GM12878 (cell line): ENCODE measurements around the gene DNAJC5. TPM values are rescaled to one million over a fixed set of nuclear protein-coding genes. Genes with fewer than 3 reads are reported as not detected.
A peak's percentile ranks its signal among the peaks of the same experiment; 100 is the strongest.

Source experiments
- CBX5 ChIP-seq: sonication (generic); IDR thresholded peaks from 2 replicates; pipeline ENCODE4 v1.6.1; 2016; ENCODE audit warnings: low read depth, moderate library complexity, mild to moderate bottlenecking, inconsistent platforms
- EP300 ChIP-seq, 2 experiments: fragments of 150-350 bp in 1 of 2; IDR thresholded peaks; 2 replicates each; pipeline ENCODE4 v1.6.1; 2011 to 2012; ENCODE audit warnings: low read depth in 2 of 2, low read length in 2 of 2, borderline replicate concordance in 1 of 2, improper control_type of control experiment in 1 of 2, inconsistent platforms in 1 of 2; ENCODE audit not compliant: control insufficient read depth in 1 of 2
- LARP7 ChIP-seq: fragments of 450-650 bp; IDR thresholded peaks from 2 replicates; pipeline ENCODE4 v1.6.1; 2017; ENCODE audit warnings: mild to moderate bottlenecking
- MXI1 ChIP-seq: fragments of 150-350 bp; IDR thresholded peaks from 2 replicates; pipeline ENCODE4 v1.6.1; 2011; ENCODE audit warnings: low read depth, mild to moderate bottlenecking, inconsistent platforms, low read length, improper control_type of control experiment
- NFYB ChIP-seq: IDR thresholded peaks from 2 replicates; pipeline ENCODE4 v1.6.1; 2011; ENCODE audit warnings: low read depth, mild to moderate bottlenecking, low read length, improper control_type of control experiment, moderate library complexity; ENCODE audit not compliant: insufficient read depth
- PBX3 ChIP-seq: IDR thresholded peaks from 2 replicates; pipeline ENCODE4 v1.6.1; 2011; ENCODE audit warnings: mild to moderate bottlenecking, low read depth, low read length, moderate library complexity; ENCODE audit not compliant: insufficient replicate concordance
- POU2F2 ChIP-seq: IDR thresholded peaks from 3 replicates; pipeline ENCODE4 v1.6.1; 2011; ENCODE audit warnings: low read depth, mild to moderate bottlenecking, low read length, borderline replicate concordance
- PRDM15 ChIP-seq: fragments of 450-650 bp; formaldehyde crosslinking; IDR thresholded peaks from 2 replicates; pipeline ENCODE4 v1.4.0; 2020; ENCODE audit warnings: mild to moderate bottlenecking, moderate library complexity
- SMARCA5 ChIP-seq: fragments of 450-650 bp; IDR thresholded peaks from 2 replicates; pipeline ENCODE4 v1.6.1; 2017; ENCODE audit warnings: mild to moderate bottlenecking
- YY1 ChIP-seq: IDR thresholded peaks from 2 replicates; pipeline ENCODE4 v1.6.1; 2011; ENCODE audit warnings: low read depth, mild to moderate bottlenecking, low read length
- ZBTB33 ChIP-seq: fragments of 450-650 bp; IDR thresholded peaks from 2 replicates; pipeline ENCODE4 v1.6.1; 2017; ENCODE audit warnings: mild to moderate bottlenecking
- ZZZ3 ChIP-seq: IDR thresholded peaks from 2 replicates; pipeline ENCODE4 v1.6.1; 2011; ENCODE audit warnings: low read depth; ENCODE audit not compliant: control insufficient read depth, insufficient read length
- polyA plus RNA-seq, 11 experiments: library from polyadenylated mRNA; depleted of rRNA in 4 of 11; unstranded in 6 of 11; stranded (reverse) in 5 of 11; fragments of >200 nt; fragmentation: Nextera tagmentation in 4 of 11; fragmentation: Illumina TruSeq in 1 of 11; extraction: Ambion mirVana in 4 of 11; extraction: Trizol in 1 of 11; gene quantifications; 1 replicate in 1 of 11; 2 replicates in 10 of 11; pipeline versions ENCODE4 v1.2.1 to v1.2.3, GENCODE V29; 2011 to 2016; ENCODE audit warnings: inconsistent platforms in 2 of 11, missing spikeins in 2 of 11, low read depth in 1 of 11
- total RNA-seq, 4 experiments: library from RNA; depleted of rRNA in 3 of 4; stranded (reverse); fragments of >200 nt in 3 of 4; fragmentation: Illumina TruSeq in 1 of 4; extraction: Trizol in 1 of 4; gene quantifications; 2 replicates each; pipeline versions ENCODE4 v1.2.1 to v1.2.3, GENCODE V29; 2013 to 2021
- TF ChIP-seq, protein P1 (sequence below): fragments of 450-650 bp; IDR thresholded peaks from 2 replicates; pipeline ENCODE4 v1.6.1; 2017; ENCODE audit warnings: low read depth, mild to moderate bottlenecking, moderate library complexity
- TF ChIP-seq, protein P2 (sequence below), 3 experiments: IDR thresholded peaks in 2 of 3; conservative IDR thresholded peaks in 1 of 3; 2 replicates each; pipeline ENCODE4 v1.5.1; 2011; ENCODE audit warnings: low read depth in 3 of 3, low read length in 3 of 3, mild to moderate bottlenecking in 3 of 3, control low read depth in 2 of 3, moderate library complexity in 2 of 3, inconsistent platforms in 1 of 3, mixed read lengths in 1 of 3; ENCODE audit not compliant: control insufficient read depth in 2 of 3, insufficient read depth in 1 of 3; ENCODE audit errors: extremely low read depth in 1 of 3

The DNAJC5 gene
- total and polyA plus RNA-seq, 10 of the 15 experiments (the other 5 are each of a cell fraction or from before 2014, with no cell fraction given), result 0.69 to 36.8 (median 17.0) TPM

DNA sequence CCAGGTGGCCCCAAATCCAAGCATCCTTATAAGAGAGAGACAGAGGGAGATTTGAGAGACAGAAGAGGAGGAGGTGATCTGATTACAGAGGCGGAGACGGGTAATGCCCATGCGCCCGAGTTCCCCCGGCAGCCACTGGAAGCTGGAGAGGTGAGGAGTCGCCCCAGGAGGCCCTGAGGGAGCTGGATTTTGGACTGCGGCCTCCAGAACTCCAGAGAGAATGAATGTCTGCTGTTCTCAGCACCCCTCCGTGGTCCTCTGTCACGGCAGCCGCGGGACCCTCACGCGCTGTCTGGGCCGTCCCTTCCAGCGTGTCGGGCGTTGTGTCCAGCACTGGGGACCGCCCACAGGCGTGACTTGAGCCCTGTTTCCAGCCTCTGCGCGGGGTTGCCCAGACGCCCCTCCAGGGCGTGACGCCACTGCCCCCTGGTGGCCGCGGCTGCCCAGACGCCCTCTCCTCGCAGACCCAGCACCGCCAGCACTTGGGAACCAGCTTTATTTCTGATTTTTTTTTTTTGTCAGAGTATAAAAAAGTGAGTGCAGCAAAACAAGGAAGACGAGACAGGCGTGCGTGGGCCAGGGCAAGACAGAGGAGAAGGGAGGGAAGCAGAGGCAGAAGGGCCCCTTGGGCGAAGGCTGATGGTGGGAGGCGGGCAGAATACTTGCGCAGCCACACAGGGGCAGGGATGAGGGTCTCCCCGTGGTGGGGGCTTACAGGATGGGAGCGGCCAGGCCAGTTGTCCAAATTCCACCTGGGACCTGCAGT lies 78.9 kb downstream of the DNAJC5 start (continued):
- TF ChIP-seq, protein P1, sequence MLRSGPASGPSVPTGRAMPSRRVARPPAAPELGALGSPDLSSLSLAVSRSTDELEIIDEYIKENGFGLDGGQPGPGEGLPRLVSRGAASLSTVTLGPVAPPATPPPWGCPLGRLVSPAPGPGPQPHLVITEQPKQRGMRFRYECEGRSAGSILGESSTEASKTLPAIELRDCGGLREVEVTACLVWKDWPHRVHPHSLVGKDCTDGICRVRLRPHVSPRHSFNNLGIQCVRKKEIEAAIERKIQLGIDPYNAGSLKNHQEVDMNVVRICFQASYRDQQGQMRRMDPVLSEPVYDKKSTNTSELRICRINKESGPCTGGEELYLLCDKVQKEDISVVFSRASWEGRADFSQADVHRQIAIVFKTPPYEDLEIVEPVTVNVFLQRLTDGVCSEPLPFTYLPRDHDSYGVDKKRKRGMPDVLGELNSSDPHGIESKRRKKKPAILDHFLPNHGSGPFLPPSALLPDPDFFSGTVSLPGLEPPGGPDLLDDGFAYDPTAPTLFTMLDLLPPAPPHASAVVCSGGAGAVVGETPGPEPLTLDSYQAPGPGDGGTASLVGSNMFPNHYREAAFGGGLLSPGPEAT, result no peak
- TF ChIP-seq EP300 (IDR thresholded peaks at IDR 0.05; ENCODE audit: borderline replicate concordance in 1 of 2, control insufficient read depth in 1 of 2, low read depth in 2 of 2, low read length in 2 of 2) (no peak), YY1 (peak; percentile 60; the same call in 1 of the 2 replicates), LARP7 (peak; percentile 64; the same call in 1 of the 2 replicates), NFYB (no peak), ZBTB33 (peak; percentile 65; the same call in 1 of the 2 replicates), CBX5 (no peak), SMARCA5 (peak; percentile 74; the same call in 1 of the 2 replicates), ZZZ3 (no peak), MXI1 (no peak), PBX3 (no peak), POU2F2 (peak; percentile 56; the same call in 1 of the 3 replicates), PRDM15 (CRISPR knock-in tag) (no peak)
- TF ChIP-seq, protein P2, sequence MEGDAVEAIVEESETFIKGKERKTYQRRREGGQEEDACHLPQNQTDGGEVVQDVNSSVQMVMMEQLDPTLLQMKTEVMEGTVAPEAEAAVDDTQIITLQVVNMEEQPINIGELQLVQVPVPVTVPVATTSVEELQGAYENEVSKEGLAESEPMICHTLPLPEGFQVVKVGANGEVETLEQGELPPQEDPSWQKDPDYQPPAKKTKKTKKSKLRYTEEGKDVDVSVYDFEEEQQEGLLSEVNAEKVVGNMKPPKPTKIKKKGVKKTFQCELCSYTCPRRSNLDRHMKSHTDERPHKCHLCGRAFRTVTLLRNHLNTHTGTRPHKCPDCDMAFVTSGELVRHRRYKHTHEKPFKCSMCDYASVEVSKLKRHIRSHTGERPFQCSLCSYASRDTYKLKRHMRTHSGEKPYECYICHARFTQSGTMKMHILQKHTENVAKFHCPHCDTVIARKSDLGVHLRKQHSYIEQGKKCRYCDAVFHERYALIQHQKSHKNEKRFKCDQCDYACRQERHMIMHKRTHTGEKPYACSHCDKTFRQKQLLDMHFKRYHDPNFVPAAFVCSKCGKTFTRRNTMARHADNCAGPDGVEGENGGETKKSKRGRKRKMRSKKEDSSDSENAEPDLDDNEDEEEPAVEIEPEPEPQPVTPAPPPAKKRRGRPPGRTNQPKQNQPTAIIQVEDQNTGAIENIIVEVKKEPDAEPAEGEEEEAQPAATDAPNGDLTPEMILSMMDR (IDR thresholded peaks at IDR 0.05 in 2 of 3, conservative IDR thresholded peaks at IDR 0.05 in 1 of 3; ENCODE audit: control insufficient read depth in 2 of 3, extremely low read depth in 1 of 3, insufficient read depth in 1 of 3, low read depth in 3 of 3, low read length in 3 of 3), result peak; percentile 89 to 97 (median 95)
